ENCODE results near the gene IL37.

GRCh38 chr2:112906276-112906675 lies 4.7 kb upstream of the IL37 start:
- no peak for TF ChIP-seq YY1 (IDR thresholded peaks at IDR 0.05; ENCODE audit: insufficient read depth, insufficient read length)
- TF ChIP-seq SUZ12 (IDR thresholded peaks at IDR 0.05; ENCODE audit: extremely low read depth, insufficient read depth, insufficient read length) = no peak
